Suppressor macrophage treated with lipopolysaccharide for 1 hour (primary cell): Measurements from ENCODE around the gene C2orf80.
"Not testable (repeated sequence)": the region's sequence is repeated elsewhere in the genome, so short reads cannot be mapped to it uniquely, and the experiment has no call there.

Source experiments
- DNase-seq, 3 donors: peaks; one replicate each; pipeline ENCODE4 v3.0.0-alpha.2; 2020 to 2022

C2orf80 gene

GRCh38 chr2:208179028-208179609 is 10.7 kb downstream of the C2orf80 start:
- DNase-seq, result no peak

GRCh38 chr2:208175840-208176153 is 14.0 kb downstream of the C2orf80 start:
- DNase-seq, result no peak

- peak; percentile 89 to 95 (median 91) for DNase-seq
Observed at GRCh38 chr2:208175069-208175839, 14.6 kb downstream of the C2orf80 start.

- DNase-seq, result no peak
Observed at GRCh38 chr2:208174144-208174543, 15.7 kb downstream of the C2orf80 start.

- peak; percentile 71 to 91 (median 84) for DNase-seq
Observed at GRCh38 chr2:208172125-208172524, 17.7 kb downstream of the C2orf80 start.

GRCh38 chr2:208164951-208165755 is 24.7 kb downstream of the C2orf80 start:
- no peak for DNase-seq

GRCh38 chr2:208163489-208163888 is 26.3 kb downstream of the C2orf80 start, which contains the start of gene CRYGA:
Gene CRYGA (minus strand): TSS chr2:208163589. CDS start chr2:208163556, 33 bp downstream.
- no peak for DNase-seq

GRCh38 chr2:208156439-208156838 is 33.4 kb downstream of the C2orf80 start:
- DNase-seq, result no peak

GRCh38 chr2:208153156-208153555 is 36.7 kb downstream of the C2orf80 start:
- no peak for DNase-seq

GRCh38 chr2:208150956-208151355 is 38.9 kb downstream of the C2orf80 start:
- peak; percentile 21 to 52 (median 45) for DNase-seq

- DNase-seq, result no peak
Observed at GRCh38 chr2:208150094-208150493, 39.7 kb downstream of the C2orf80 start.

GRCh38 chr2:208148803-208149202 is 41.0 kb downstream of the C2orf80 start:
- DNase-seq, result no peak

GRCh38 chr2:208147759-208148158 is 42.1 kb downstream of the C2orf80 start:
- DNase-seq, result no peak

GRCh38 chr2:208147008-208147407 is 42.8 kb downstream of the C2orf80 start:
- no peak for DNase-seq

GRCh38 chr2:208146006-208146405 is 43.8 kb downstream of the C2orf80 start, which contains the start of gene CRYGB:
Gene CRYGB (minus strand): TSS chr2:208146158. CDS start chr2:208146120, 38 bp downstream.
- no peak for DNase-seq

- no peak for DNase-seq
Observed at GRCh38 chr2:208142925-208143799, 46.7 kb downstream of the C2orf80 start.

- DNase-seq, result no peak
Observed at GRCh38 chr2:208142240-208142924, 47.4 kb downstream of the C2orf80 start.

GRCh38 chr2:208139447-208139846 is 50.4 kb downstream of the C2orf80 start:
- DNase-seq, result no peak

GRCh38 chr2:208138334-208138733 is 51.5 kb downstream of the C2orf80 start:
- DNase-seq, result not testable (repeated sequence)

GRCh38 chr2:208136716-208137094 is 53.1 kb downstream of the C2orf80 start:
- DNase-seq, result no peak

- DNase-seq, result no peak
Observed at GRCh38 chr2:208135794-208136715, 53.8 kb downstream of the C2orf80 start.
